GM06990 (cell line): ENCODE results near the gene LCE2D.

Source experiments
- DNase-seq: peaks from one replicate; pipeline ENCODE4 v3.0.0-alpha.2; 2011; ENCODE audit not compliant: insufficient read length; ENCODE audit errors: extremely low read depth
- H3K27me3 ChIP-seq: replicated peaks from 2 replicates; pipeline ENCODE4 v1.6.0; 2011; ENCODE audit warnings: low read length; ENCODE audit not compliant: control insufficient read depth, insufficient read depth
- H3K36me3 ChIP-seq: 2 replicates; pipeline ENCODE4 v1.5.1; 2011; ENCODE audit warnings: low read length; ENCODE audit not compliant: control insufficient read depth, insufficient read depth
- H3K4me3 ChIP-seq: replicated peaks from 2 replicates; pipeline ENCODE4 v1.5.1; 2011; ENCODE audit warnings: low read depth, mild to moderate bottlenecking, control low read depth, low read length
- CTCF ChIP-seq: IDR thresholded peaks from 2 replicates; pipeline ENCODE4 v1.5.1; 2011; ENCODE audit warnings: low read length, control low read depth, mild to moderate bottlenecking, inconsistent platforms; ENCODE audit not compliant: insufficient read depth, poor library complexity, severe bottlenecking

The LCE2D gene

DNA sequence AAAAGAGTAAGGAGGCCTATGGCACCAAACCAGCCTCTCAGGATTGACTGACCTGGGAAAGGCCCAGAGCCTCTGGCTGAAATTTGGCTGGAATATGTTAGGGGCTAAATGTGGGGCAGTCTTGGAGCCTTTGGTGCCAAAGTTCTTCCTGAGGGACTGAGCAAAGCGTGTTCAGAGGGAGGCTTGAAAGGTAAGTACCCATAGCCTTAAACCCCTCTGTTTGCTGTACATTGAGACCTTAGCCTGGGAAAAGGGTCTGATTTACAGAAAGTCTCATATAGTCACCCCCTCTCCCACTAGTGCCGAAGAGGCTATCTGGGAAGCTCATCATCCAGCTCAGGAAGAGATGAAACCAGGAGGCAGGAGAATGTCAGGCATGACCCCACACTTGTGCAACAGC is 44.7 kb downstream of the LCE2D start, which contains the start of gene LCE4A:
TSS of gene LCE4A (plus strand) at position 301 of the 400 bp plus-strand sequence. CDS start 916 bp downstream, outside the sequence.
- H3K36me3 ChIP-seq, result no peaks in the 10 kb centered on the region
- no peak for TF ChIP-seq CTCF
- no peak within 1 kb of the TSS for H3K4me3 ChIP-seq
- no peak for DNase-seq
- no peaks in the 10 kb centered on the region for H3K27me3 ChIP-seq
